Bronchial smooth muscle cell (primary cell): ENCODE measurements around the gene U2AF1L4. TPM values are rescaled to one million over a fixed set of nuclear protein-coding genes. Genes with fewer than 3 reads are reported as not detected.

ENCODE experiments used
- total RNA-seq: library from RNA; depleted of rRNA; stranded (reverse); fragments of >200 nt; gene quantifications from 2 replicates; pipeline ENCODE4 v1.2.1, GENCODE V29; 2014

The U2AF1L4 gene
- 10.7 and 10.9 TPM in 2 replicates for total RNA-seq

GRCh38 chr19:35745328-35746086 is at the start of gene U2AF1L4, which contains the start of gene PSENEN:
TSS of gene U2AF1L4 (minus strand) at chr19:35745418. CDS start at chr19:35745391, 27 bp downstream.
TSS of gene PSENEN (plus strand) at chr19:35745651. CDS start at chr19:35745931, 280 bp downstream.

DNA sequence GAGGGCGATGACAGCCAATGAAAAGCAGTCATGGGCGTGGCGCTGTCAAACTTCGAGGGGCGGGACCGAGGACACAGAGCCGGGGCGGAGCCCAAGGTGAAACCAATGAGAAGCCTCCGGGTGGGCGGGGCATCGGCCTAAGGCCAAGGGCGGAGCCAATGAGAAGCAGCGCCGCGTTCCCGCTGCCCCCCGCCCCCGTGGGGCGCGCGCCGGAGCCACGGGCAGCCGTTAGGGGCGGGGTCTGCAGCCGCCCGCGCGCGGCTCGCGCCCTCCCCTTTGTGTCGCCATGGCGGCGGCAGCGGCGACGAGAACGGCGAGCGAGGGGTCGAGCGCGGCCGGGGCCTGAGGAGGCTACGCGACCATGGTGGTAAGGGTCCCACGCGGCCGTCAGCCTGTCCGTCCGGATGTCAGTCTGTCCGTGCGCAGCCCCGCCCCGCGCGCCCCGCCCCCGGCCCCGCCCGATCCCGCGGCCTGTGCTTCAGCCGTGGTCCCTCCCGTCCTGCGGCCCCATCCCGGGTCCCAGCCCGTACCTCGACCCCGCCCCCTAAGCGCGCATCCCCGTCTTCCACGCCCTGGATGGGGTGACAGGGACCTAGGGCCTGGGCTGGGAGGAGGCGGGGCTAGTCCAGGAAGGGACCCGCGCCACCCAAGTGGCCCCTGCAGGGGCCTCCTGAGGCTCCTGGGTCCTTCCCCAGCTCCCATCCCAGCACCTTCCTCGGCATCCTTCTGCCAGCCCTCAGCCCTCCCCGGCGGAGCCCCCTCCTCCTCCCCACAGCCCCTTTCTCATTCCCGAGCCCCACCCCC is 30.3 kb upstream of the U2AF1L4 start, which contains the start of gene ARHGAP33:
ARHGAP33 (plus strand) TSS at position 267 of the 804 bp plus-strand sequence; CDS start at position 362, 95 bp downstream.

GRCh38 chr19:35757749-35758608 is 12.8 kb upstream of the U2AF1L4 start, which contains the start of gene PROSER3:
TSS of gene PROSER3 (plus strand) at chr19:35758176. CDS start at chr19:35758216, 40 bp downstream.

GRCh38 chr19:35756377-35757230 is 11.4 kb upstream of the U2AF1L4 start, which contains the start of gene HSPB6:
TSS of gene HSPB6 (minus strand) at chr19:35757029. CDS start at chr19:35757008, 21 bp downstream.

DNA sequence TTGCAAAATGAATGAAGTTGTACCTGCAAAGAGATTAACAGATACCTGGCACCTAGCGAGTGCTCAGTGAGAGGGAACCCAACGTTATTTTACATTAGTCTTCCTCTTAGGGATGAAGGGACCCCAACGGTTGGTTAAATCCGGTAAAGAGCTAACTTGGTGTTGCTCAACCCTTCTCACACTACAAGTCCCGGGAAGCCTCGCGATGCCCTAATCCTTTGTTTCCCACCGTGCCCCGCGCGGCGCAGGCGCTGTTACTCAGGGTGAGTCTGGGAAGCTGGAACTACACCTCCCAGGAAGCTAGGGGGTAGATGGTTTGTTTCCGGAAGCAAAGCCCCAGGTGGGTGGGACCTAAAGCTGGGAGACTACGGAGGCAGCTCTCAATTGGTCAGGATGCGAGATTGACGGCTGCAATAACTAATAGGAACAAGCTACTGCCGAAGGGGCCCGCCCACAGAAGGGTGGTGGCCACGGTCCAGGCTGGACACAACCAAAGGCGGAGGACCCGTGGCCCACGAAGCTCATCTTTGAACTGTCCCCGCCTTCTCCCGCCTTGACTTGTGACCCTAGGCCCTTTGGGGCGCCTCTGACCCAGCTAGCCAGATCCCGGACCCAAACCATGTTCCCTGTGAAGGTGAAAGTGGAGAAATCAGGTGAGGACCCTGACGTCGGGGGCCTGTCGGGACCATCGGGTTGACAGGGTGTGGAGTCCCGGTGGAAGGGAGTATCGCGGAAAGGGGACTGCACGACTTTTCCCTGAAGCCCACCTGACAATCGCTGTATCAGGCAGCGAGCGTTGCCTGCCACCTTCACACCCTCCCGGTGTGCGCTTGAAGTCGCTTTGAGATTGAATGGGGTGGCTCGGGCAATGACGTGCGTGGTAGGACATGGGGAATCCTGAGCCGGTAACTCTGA is 3.1 kb upstream of the U2AF1L4 start, which contains the start of gene LIN37:
LIN37 (plus strand) TSS at position 471 of the 915 bp plus-strand sequence; CDS start at position 620, 149 bp downstream.

GRCh38 chr19:35742121-35742724 is 3.0 kb downstream of the U2AF1L4 start, which contains the start of gene IGFLR1:
TSS of gene IGFLR1 (minus strand) at chr19:35742452. CDS start at chr19:35741180, 1,272 bp downstream.

GRCh38 chr19:35717665-35718344 is 27.4 kb downstream of the U2AF1L4 start, which contains the start of gene KMT2B:
TSS of gene KMT2B (plus strand) at chr19:35718003. CDS start at chr19:35718019, 16 bp downstream.

DNA sequence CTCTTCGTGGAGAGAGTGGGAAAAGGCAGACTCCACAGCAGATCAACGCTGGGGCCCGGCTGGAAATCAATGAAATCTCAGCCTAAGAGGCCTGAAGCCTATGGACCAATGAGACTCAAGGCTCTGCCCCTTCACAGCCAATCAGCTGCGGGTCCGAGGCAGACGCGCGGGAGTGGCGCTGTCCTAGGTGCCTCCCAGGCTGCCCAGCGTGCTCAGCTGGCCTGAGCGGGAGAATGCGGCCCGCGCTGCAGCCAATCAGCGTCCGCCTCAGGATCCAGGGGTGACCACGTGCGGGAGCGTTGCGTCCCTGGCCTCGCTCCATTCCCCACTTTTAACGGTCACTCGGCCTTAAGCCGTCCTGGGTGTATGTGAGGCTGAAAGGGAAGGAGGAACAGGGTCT is 41.0 kb downstream of the U2AF1L4 start, which contains the start of gene ZBTB32:
ZBTB32 (plus strand) TSS at position 341 of the 400 bp plus-strand sequence. CDS start 10,069 bp downstream, outside the sequence.

Other genes with a start within 250 kb of the U2AF1L4 start
- 6.6 and 8.4 TPM in 2 replicates for gene DMKN, start 231.8 kb downstream of the U2AF1L4 start, total RNA-seq
- gene SBSN, start 217.1 kb downstream of the U2AF1L4 start, total RNA-seq, result 4.7 and 5.2 TPM in 2 replicates
- gene GAPDHS, start 212.0 kb downstream of the U2AF1L4 start, total RNA-seq, result not detected in 2 replicates
- gene TMEM147, start 199.8 kb downstream of the U2AF1L4 start, total RNA-seq, result 79.0 and 82.8 TPM in 2 replicates
- gene ATP4A, start 181.8 kb downstream of the U2AF1L4 start, total RNA-seq, result not detected in 2 replicates
- gene PMIS2, start 159.2 kb downstream of the U2AF1L4 start, total RNA-seq, result not detected in 2 replicates
- 3.7 and 3.8 TPM in 2 replicates for gene HAUS5, start 132.7 kb downstream of the U2AF1L4 start, total RNA-seq
- 19.0 and 29.5 TPM in 2 replicates for gene RBM42, start 116.4 kb downstream of the U2AF1L4 start, total RNA-seq
- 0.17 and 0.63 TPM in 2 replicates for gene ETV2, start 103.7 kb downstream of the U2AF1L4 start, total RNA-seq
- gene COX6B1, start 97.1 kb downstream of the U2AF1L4 start, total RNA-seq, result 531 and 566 TPM in 2 replicates
- not detected in 2 replicates for gene UPK1A, start 78.9 kb downstream of the U2AF1L4 start, total RNA-seq
- not detected in 2 replicates for gene ZBTB32, start 40.9 kb downstream of the U2AF1L4 start, total RNA-seq
- 2.7 and 6.8 TPM in 2 replicates for gene KMT2B, start 27.4 kb downstream of the U2AF1L4 start, total RNA-seq
- gene IGFLR1, start 3.0 kb downstream of the U2AF1L4 start, total RNA-seq, result 0.32 and 0.77 TPM in 2 replicates
- gene PSENEN, start 233 bp upstream of the U2AF1L4 start, total RNA-seq, result 9.1 and 11.3 TPM in 2 replicates
- gene LIN37, start 3.2 kb upstream of the U2AF1L4 start, total RNA-seq, result 11.2 and 11.8 TPM in 2 replicates
- 96.5 and 248 TPM in 2 replicates for gene HSPB6, start 11.6 kb upstream of the U2AF1L4 start, total RNA-seq
- 2.9 and 3.2 TPM in 2 replicates for gene PROSER3, start 12.8 kb upstream of the U2AF1L4 start, total RNA-seq
- 5.0 and 7.9 TPM in 2 replicates for gene ARHGAP33, start 30.1 kb upstream of the U2AF1L4 start, total RNA-seq
- not detected in 2 replicates for gene PRODH2, start 67.4 kb upstream of the U2AF1L4 start, total RNA-seq
- 0.16 TPM in 1 of 2 replicates, not detected in the other for gene NPHS1, start 107.1 kb upstream of the U2AF1L4 start, total RNA-seq
- 0.09 TPM in 1 of 2 replicates, not detected in the other for gene KIRREL2, start 111.5 kb upstream of the U2AF1L4 start, total RNA-seq
- 6.0 and 11.0 TPM in 2 replicates for gene APLP1, start 123.2 kb upstream of the U2AF1L4 start, total RNA-seq
- gene NFKBID, start 155.1 kb upstream of the U2AF1L4 start, total RNA-seq, result 2.2 and 4.9 TPM in 2 replicates
- gene HCST, start 157.1 kb upstream of the U2AF1L4 start, total RNA-seq, result 2.5 and 3.2 TPM in 2 replicates
- not detected in 2 replicates for gene TYROBP, start 162.9 kb upstream of the U2AF1L4 start, total RNA-seq
- gene LRFN3, start 191.0 kb upstream of the U2AF1L4 start, total RNA-seq, result 1.4 and 1.6 TPM in 2 replicates
- 10.5 and 11.5 TPM in 2 replicates for gene SDHAF1, start 249.8 kb upstream of the U2AF1L4 start, total RNA-seq